ENCODE measurements around the gene GIPC3.

GIPC3 gene

DNA sequence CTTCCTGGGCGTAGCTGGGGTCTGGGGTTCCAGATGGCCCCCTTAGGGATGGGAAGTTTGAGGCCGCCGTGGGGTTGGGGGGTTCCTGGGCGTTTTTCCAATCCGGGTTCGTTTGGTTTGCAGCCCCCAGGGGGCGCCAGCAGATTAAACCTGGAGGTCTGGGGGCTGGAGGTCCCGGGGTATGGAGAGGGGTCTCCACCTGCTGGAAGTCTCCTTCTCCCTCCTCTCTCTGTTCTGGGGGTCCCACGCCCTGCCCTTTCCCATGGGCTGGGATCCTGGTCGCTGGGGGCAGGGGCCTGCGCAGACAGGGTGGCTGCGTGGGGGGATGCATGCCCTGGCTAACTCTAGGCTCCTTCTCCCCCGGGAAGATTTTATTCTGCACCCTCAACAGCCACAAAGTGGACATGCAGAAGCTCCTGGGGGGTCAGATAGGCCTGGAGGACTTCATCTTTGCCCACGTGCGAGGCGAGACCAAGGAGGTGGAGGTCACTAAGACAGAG is 899 bp downstream of the GIPC3 start:
- no peak for TF ChIP-seq POLR2A (IDR thresholded peaks at IDR 0.05; ENCODE audit: low read depth, low read length)
- TF ChIP-seq SPI1 (IDR thresholded peaks at IDR 0.05; ENCODE audit: low read depth, low read length), result no peak
- no peak for TF ChIP-seq POLR2AphosphoS5 (IDR thresholded peaks at IDR 0.05; ENCODE audit: low read depth, low read length)
- no peak for TF ChIP-seq TAF1 (IDR thresholded peaks at IDR 0.05; ENCODE audit: low read depth, low read length)
- TF ChIP-seq PAX5 (IDR thresholded peaks at IDR 0.05; ENCODE audit: insufficient read depth, low read length, severe bottlenecking), result no peak
- no peak for TF ChIP-seq POU2F2 (IDR thresholded peaks at IDR 0.05; ENCODE audit: low read depth, low read length)
- FAIRE-seq, result no peak
- no peak for DNase-seq (ENCODE audit: insufficient read length, low spot score)

DNA sequence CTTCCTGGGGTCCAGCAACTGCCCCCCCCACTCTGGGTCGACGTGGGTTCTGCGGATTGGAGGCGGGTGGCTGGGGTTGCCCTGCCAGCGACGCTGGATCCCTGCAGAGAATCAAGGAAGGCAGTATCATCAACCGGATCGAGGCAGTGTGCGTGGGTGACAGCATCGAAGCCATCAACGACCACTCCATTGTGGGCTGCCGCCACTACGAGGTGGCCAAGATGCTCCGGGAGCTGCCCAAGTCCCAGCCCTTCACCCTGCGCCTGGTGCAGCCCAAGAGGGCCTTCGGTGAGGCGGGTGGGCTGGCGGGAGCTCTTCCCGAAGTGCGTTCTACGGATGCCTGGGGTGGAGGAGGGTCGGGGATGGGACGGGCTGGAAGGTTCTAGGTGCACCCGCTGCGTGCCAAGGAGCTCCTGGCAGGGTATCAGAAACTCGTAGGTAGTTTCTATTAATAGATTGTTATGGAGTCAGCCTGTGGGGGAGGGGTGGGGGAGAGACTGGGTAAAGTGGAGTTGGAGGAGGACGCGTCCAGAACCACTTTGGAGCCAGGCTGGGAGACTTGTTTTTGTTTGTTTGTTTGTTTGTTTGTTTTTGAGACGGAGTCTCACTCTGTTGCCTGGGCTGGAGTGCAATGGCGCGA is 1.5 kb downstream of the GIPC3 start:
- FAIRE-seq, result no peak
- no peak for DNase-seq (ENCODE audit: insufficient read length, low spot score)
- no peak for TF ChIP-seq POU2F2 (IDR thresholded peaks at IDR 0.05; ENCODE audit: low read depth, low read length)
- TF ChIP-seq PAX5 (IDR thresholded peaks at IDR 0.05; ENCODE audit: insufficient read depth, low read length, severe bottlenecking), result no peak
- no peak for TF ChIP-seq TAF1 (IDR thresholded peaks at IDR 0.05; ENCODE audit: low read depth, low read length)
- no peak for TF ChIP-seq POLR2A (IDR thresholded peaks at IDR 0.05; ENCODE audit: low read depth, low read length)
- no peak for TF ChIP-seq SPI1 (IDR thresholded peaks at IDR 0.05; ENCODE audit: low read depth, low read length)
- no peak for TF ChIP-seq POLR2AphosphoS5 (IDR thresholded peaks at IDR 0.05; ENCODE audit: low read depth, low read length)

DNA sequence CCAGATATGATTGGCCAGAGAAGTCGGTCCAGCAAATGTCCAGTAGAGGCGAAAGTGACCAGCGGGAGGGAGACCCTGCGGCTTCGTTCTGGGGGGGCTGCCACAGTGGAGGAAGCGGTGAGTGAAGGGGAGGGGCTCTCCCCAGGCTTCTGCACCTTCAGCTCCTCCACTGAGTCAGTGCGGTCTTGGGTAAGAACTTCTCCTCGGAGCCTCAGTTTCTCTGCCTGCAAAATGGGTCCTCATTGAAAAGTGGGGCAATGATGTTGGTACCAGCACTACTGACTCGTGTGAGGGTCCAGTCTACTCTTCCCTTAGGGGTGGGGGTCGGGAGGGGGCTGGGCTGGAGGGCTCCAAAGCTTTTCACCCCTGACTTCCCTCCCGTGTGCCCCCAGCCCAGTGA is 4.2 kb downstream of the GIPC3 start:
- FAIRE-seq (no peak), DNase-seq (ENCODE audit: insufficient read length, low spot score) (no peak)
- TF ChIP-seq TAF1 (IDR thresholded peaks at IDR 0.05; ENCODE audit: low read depth, low read length) (no peak), SPI1 (IDR thresholded peaks at IDR 0.05; ENCODE audit: low read depth, low read length) (no peak), POU2F2 (IDR thresholded peaks at IDR 0.05; ENCODE audit: low read depth, low read length) (no peak), PAX5 (IDR thresholded peaks at IDR 0.05; ENCODE audit: insufficient read depth, low read length, severe bottlenecking) (no peak), POLR2A (IDR thresholded peaks at IDR 0.05; ENCODE audit: low read depth, low read length) (no peak), POLR2AphosphoS5 (IDR thresholded peaks at IDR 0.05; ENCODE audit: low read depth, low read length) (no peak)

DNA sequence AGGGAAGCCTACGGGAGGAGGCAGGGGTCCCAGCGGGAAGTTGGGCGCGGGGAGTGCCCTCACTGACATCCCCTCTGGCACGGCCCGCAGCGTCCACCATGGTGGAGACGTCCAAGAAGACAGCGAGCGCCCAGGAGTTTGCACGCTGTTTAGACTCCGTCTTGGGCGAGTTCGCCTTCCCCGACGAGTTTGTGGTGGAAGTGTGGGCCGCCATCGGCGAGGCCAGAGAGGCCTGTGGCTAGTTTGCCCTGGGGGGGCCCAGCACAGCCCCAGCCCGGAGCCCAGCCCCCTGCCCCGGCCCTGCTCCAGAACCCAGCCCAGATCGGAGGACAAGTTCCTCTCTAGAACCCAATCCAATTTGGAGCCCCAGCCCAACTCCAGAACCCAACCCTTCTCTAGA is 4.7 kb downstream of the GIPC3 start:
- no peak for DNase-seq (ENCODE audit: insufficient read length, low spot score)
- TF ChIP-seq POLR2A (IDR thresholded peaks at IDR 0.05; ENCODE audit: low read depth, low read length), result no peak
- no peak for TF ChIP-seq POLR2AphosphoS5 (IDR thresholded peaks at IDR 0.05; ENCODE audit: low read depth, low read length)
- TF ChIP-seq SPI1 (IDR thresholded peaks at IDR 0.05; ENCODE audit: low read depth, low read length), result no peak
- TF ChIP-seq TAF1 (IDR thresholded peaks at IDR 0.05; ENCODE audit: low read depth, low read length), result no peak
- no peak for TF ChIP-seq PAX5 (IDR thresholded peaks at IDR 0.05; ENCODE audit: insufficient read depth, low read length, severe bottlenecking)
- no peak for TF ChIP-seq POU2F2 (IDR thresholded peaks at IDR 0.05; ENCODE audit: low read depth, low read length)
- no peak for FAIRE-seq

DNA sequence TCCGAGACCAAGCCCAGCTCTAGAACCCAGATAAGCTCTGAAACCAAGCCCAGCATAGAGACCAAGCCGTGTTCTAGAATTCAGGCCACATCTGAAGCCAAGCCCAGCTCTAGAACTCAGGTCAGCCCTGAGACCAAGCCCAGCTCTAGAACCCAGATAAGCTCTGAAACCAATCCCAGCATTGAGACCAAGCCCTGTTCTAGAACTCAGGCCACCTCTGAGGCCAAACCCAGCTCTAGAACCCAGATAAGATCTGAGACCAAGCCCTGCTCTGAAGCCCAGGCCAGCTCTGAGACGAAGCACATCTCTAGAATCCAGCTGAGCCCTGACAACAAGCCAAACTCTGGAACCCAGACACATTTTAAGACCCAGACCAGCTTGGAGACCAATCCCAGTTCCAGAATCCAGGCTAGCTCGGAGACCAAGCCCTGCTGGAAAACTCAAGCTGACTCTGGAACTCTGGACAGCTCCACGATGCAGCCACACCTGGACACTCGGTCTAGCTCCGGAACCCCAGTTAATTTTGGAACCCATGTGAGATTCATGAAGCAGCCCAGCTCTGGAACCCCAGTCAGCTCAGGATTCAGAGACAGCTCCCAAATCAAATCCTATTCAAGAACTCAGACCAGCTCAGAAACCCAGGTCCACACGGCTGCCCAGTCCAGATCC is 5.8 kb downstream of the GIPC3 start:
- DNase-seq (ENCODE audit: insufficient read length, low spot score), result no peak
- FAIRE-seq, result no peak
- TF ChIP-seq POLR2A (IDR thresholded peaks at IDR 0.05; ENCODE audit: low read depth, low read length) (no peak), POLR2AphosphoS5 (IDR thresholded peaks at IDR 0.05; ENCODE audit: low read depth, low read length) (no peak), TAF1 (IDR thresholded peaks at IDR 0.05; ENCODE audit: low read depth, low read length) (no peak), SPI1 (IDR thresholded peaks at IDR 0.05; ENCODE audit: low read depth, low read length) (no peak), POU2F2 (IDR thresholded peaks at IDR 0.05; ENCODE audit: low read depth, low read length) (no peak)

DNA sequence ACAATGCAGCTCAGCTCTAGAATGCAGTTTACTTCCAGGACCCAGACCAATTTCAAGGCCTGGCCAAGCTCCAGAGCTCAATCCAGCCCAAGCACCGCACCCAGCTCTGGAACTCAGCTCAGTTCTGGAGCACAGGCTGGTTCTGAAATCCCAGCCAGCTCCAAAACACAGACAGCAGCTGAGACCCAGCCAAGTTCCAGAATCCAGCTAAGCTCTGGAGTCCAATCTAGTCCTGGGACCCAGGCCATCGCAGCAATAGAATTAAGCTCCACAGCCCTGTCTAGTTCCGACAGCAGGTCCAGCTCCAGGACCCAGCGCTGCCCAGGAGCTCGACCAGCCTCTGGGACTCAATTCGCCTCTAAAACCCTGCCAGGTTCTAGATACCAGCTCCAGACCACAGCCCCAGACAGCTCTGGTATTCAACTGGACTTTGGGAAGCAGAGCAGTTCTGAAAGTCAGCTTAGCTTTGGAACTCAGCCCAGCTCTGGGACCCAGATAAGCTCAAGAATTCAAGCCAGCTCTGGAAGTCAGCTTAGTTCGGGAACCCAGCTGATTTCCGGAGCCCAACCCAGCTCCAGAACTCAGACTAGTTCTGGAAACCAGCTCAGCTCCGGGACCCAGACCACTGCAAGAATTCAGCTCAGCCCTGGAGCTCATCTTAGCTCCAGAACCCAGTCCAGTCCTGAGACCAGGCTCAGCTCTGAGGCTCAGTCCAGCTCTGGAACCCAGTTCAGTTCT is 6.8 kb downstream of the GIPC3 start:
- FAIRE-seq, result no peak
- TF ChIP-seq SPI1 (IDR thresholded peaks at IDR 0.05; ENCODE audit: low read depth, low read length), result no peak
- no peak for TF ChIP-seq TAF1 (IDR thresholded peaks at IDR 0.05; ENCODE audit: low read depth, low read length)
- no peak for TF ChIP-seq POLR2AphosphoS5 (IDR thresholded peaks at IDR 0.05; ENCODE audit: low read depth, low read length)
- no peak for TF ChIP-seq PAX5 (IDR thresholded peaks at IDR 0.05; ENCODE audit: insufficient read depth, low read length, severe bottlenecking)
- TF ChIP-seq POU2F2 (IDR thresholded peaks at IDR 0.05; ENCODE audit: low read depth, low read length), result no peak
- no peak for TF ChIP-seq POLR2A (IDR thresholded peaks at IDR 0.05; ENCODE audit: low read depth, low read length)
- DNase-seq (ENCODE audit: insufficient read length, low spot score), result no peak

DNA sequence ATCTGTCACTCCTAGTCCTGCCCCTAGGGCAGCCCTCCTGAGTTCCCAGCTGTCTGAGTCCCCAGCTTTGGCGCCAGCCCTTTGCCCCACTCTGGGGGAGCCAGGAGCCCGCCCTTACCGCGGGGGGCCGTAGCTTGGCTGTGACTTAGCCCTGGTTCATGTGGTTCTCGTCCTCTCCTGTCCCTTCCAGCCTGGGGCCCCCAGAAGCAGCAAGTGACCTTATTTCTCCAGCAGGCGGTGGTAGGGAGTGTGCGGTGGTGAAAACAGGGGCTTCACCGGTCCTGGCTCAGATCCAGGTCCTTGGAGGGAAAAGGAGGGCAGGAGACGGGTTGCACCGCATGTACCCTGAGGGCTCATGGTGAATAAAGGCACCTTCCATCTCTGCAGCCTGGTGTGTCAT is 7.9 kb downstream of the GIPC3 start:
- FAIRE-seq (no peak), DNase-seq (ENCODE audit: insufficient read length, low spot score) (no peak)
- TF ChIP-seq POU2F2 (IDR thresholded peaks at IDR 0.05; ENCODE audit: low read depth, low read length) (no peak), POLR2A (IDR thresholded peaks at IDR 0.05; ENCODE audit: low read depth, low read length) (no peak), SPI1 (IDR thresholded peaks at IDR 0.05; ENCODE audit: low read depth, low read length) (no peak), POLR2AphosphoS5 (IDR thresholded peaks at IDR 0.05; ENCODE audit: low read depth, low read length) (no peak), PAX5 (IDR thresholded peaks at IDR 0.05; ENCODE audit: insufficient read depth, low read length, severe bottlenecking) (no peak), TAF1 (IDR thresholded peaks at IDR 0.05; ENCODE audit: low read depth, low read length) (no peak)

DNA sequence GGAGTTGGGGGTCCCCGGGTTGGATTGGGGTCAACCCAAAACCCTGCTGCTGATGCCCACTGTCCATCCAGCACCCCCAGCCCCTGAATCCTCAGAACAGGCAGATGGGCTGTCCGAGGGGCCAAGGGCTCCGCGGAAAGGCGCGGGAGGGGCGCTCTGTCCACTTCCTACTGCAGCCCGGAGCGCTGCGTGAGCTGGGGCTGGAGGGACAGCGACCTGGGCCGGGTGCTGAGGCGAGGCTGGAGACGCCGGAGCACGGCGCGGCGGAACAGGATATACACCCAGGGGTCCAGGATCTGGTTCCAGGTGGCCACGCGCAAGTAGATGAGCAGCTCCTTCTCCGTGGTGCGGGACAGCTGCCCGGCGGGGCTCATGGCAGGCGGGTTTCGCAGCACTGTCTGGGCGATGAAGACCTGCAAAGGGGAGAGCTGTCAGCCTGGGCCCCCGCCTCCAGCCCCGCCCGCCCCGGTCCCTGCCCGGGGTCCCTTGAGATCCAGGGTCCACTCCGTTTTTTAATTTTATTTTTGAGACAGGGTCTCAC is 10.3 kb downstream of the GIPC3 start:
- TF ChIP-seq TAF1 (IDR thresholded peaks at IDR 0.05; ENCODE audit: low read depth, low read length) (no peak), POU2F2 (IDR thresholded peaks at IDR 0.05; ENCODE audit: low read depth, low read length) (no peak), POLR2A (IDR thresholded peaks at IDR 0.05; ENCODE audit: low read depth, low read length) (no peak), PAX5 (IDR thresholded peaks at IDR 0.05; ENCODE audit: insufficient read depth, low read length, severe bottlenecking) (no peak), POLR2AphosphoS5 (IDR thresholded peaks at IDR 0.05; ENCODE audit: low read depth, low read length) (no peak), SPI1 (IDR thresholded peaks at IDR 0.05; ENCODE audit: low read depth, low read length) (no peak)
- FAIRE-seq (no peak), DNase-seq (ENCODE audit: insufficient read length, low spot score) (no peak)

DNA sequence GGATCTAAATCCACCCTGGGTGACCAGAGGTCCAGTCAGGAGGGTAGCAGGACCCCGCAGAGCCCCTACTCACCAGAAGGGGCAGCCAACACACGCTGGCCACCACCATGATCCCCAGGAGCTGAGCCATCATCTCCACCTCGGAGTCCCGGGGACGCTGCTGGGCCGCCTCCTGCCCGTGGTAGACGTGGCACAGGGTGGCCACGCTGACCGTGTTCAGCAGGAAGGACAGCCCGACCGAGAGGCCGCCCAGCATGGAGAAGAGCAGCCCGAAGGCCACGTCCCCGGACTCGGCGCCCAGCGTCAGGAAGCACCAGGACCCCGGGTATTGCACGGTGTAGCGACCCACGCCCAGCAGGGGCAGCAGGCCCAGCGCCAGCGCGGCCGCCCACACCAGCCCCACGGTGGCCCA is 14.5 kb downstream of the GIPC3 start:
- DNase-seq (ENCODE audit: insufficient read length, low spot score) (no peak), FAIRE-seq (no peak)
- TF ChIP-seq TAF1 (IDR thresholded peaks at IDR 0.05; ENCODE audit: low read depth, low read length) (no peak), PAX5 (IDR thresholded peaks at IDR 0.05; ENCODE audit: insufficient read depth, low read length, severe bottlenecking) (no peak)
